GM12891 (cell line): ENCODE results near the gene FAF1.

Experiments
- PAX5 ChIP-seq: IDR thresholded peaks from 2 replicates; pipeline ENCODE4 v1.6.1; 2011; ENCODE audit warnings: low read length, moderate library complexity, mild to moderate bottlenecking; ENCODE audit not compliant: insufficient read depth, severe bottlenecking
- POLR2A ChIP-seq: IDR thresholded peaks from 2 replicates; pipeline ENCODE4 v1.6.1; 2011; ENCODE audit warnings: low read depth, low read length, control low read depth
- POLR2AphosphoS5 ChIP-seq: IDR thresholded peaks from 2 replicates; pipeline ENCODE4 v1.6.1; 2011; ENCODE audit warnings: low read depth, low read length, control low read depth
- POU2F2 ChIP-seq: IDR thresholded peaks from 2 replicates; pipeline ENCODE4 v1.6.1; 2011; ENCODE audit warnings: low read depth, mild to moderate bottlenecking, control low read depth, low read length, moderate library complexity
- SPI1 ChIP-seq: IDR thresholded peaks from 2 replicates; pipeline ENCODE4 v1.6.1; 2011; ENCODE audit warnings: low read depth, low read length, control low read depth
- TAF1 ChIP-seq: IDR thresholded peaks from 2 replicates; pipeline ENCODE4 v1.6.1; 2011; ENCODE audit warnings: low read depth, low read length, control low read depth

- TF ChIP-seq TAF1 (no peak), POLR2A (no peak), POLR2AphosphoS5 (no peak), SPI1 (no peak), PAX5 (no peak), POU2F2 (no peak)
Observed at GRCh38 chr1:50666849-50667248, 293.2 kb downstream of the FAF1 start.
